ENCODE results near the gene NELFCD.

Gene NELFCD

GRCh38 chr20:58993332-58994248 is 12.5 kb downstream of the NELFCD start:
- in situ Hi-C loops (cut with HindIII; ENCODE audit: low sequenced_read_pairs), result no loop called here

DNA sequence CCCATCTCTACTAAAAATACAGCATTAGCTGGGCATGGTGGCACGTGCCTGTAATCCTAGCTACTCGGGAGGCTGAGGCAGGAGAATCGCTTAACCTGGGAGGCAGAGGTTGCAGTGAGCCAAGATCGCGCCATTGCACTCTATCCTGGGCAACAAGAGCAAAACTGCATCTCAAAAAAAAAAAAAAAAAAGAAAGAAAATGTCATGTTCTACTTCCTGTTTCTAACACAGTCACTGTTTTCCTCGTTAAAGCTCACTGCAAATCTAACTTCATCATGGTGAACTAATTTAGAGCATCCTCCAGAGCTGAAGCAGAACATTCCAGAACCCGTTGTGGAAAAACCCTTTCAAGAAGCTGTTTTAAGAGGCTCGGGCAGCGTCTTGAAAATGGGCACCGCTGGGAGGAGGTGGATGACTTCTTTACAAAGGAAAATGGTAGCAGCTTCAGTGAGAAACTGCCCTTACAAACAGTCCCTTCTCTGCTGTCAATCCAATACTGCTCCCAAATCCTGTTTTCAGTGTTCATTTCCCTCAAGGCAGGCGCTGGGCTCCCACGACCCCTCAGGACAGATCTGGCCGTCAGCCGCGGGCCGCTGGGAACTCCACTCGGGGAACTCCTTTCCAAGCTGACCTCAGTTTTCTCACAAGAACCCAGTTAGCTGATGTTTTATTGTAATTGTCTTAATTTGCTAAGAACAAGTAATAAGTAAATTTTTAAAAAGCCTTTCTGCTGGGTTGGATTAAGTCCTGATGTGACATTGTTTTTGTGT is 13.5 kb downstream of the NELFCD start:
- in situ Hi-C loops (cut with HindIII; ENCODE audit: low sequenced_read_pairs), result no loop called here

DNA sequence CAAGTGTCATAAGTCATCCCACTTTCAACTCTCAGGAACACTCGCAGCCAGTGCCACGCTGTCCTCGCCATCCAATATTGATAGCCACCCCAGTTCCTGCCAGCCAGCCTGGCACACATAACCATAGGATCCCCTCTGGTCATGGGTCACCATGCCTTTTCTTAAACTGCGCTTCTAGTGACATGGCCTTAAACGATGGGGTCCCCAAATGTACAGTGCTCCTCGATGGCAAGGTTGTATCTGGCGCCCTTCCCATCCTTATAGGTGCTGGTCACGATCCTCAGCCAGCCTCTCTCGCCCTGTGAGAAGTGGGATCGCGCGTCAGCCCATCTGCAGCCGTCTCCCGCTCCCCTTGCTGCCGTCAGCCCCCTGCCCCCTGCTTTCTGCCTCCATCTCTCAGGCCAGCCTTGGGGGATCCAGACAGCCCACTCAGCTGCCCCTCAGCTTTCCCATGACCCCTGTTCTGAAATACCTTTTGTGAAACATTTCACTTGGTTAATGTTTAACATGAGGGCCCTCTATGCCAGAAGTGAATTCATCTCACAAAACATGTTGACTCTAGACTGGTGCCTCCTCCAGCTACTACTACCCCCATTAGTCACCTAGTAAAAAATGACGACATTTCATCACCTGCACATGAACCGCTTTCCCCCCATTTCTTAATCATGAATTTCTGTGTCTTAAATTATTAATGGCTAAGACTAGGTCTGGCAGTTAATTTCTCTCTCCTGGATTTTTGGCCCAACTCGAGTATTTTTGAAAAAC is 14.6 kb downstream of the NELFCD start:
- in situ Hi-C loops (cut with HindIII; ENCODE audit: low sequenced_read_pairs), result no loop called here

- in situ Hi-C loops (cut with HindIII; ENCODE audit: low sequenced_read_pairs), result no loop called here
Observed at GRCh38 chr20:58996226-58996611, 15.2 kb downstream of the NELFCD start.

GRCh38 chr20:58997141-58997770 is 16.2 kb downstream of the NELFCD start:
- in situ Hi-C loops (cut with HindIII; ENCODE audit: low sequenced_read_pairs), result no loop called here

DNA sequence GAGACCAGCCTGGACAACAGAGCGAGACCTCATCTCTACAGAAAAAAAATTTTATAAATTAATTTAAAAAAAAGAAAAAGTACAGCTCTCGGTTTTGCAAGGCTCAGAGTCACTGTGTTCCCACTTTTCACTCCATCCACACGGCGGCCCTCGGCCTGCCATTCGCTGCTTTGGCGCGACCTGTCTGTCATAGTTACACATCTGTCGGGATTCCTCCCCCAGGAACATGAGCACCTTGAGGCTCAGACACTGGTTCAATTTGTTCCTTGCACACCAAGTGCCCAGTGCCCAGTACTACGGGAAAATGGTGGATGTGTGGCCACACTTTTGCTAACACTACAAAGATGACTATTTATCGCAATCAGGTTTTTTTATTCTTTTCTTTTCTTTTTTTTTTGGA is 17.6 kb downstream of the NELFCD start:
- in situ Hi-C loops (cut with HindIII; ENCODE audit: low sequenced_read_pairs), result no loop called here

GRCh38 chr20:59000326-59000725 is 19.3 kb downstream of the NELFCD start:
- in situ Hi-C loops (cut with HindIII; ENCODE audit: low sequenced_read_pairs), result no loop called here

- in situ Hi-C loops (cut with HindIII; ENCODE audit: low sequenced_read_pairs), result no loop called here
Observed at GRCh38 chr20:59001068-59001448, 20.0 kb downstream of the NELFCD start.

- in situ Hi-C loops (cut with HindIII; ENCODE audit: low sequenced_read_pairs), result no loop called here
Observed at GRCh38 chr20:59001449-59002171, 20.6 kb downstream of the NELFCD start.

DNA sequence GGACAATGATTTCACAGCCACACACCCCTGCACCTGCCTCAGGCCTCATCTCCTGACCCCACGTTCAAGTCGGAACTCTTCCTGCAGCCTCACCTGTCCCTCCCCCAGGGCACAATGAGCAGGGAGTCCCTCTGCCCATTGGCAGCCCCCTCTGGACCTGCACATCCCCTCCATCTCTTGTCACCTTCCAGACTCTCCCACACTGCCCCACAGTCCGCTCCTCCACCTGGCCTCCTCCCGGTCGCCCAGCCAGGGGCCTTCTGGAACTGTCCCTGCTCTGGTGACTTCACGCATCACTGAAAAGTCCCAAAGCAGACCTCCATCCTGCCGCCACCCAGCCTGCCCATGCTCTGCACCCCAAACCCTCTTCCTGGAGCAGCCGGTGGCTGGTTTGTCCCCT is 21.3 kb downstream of the NELFCD start:
- in situ Hi-C loops (cut with HindIII; ENCODE audit: low sequenced_read_pairs), result no loop called here

- in situ Hi-C loops (cut with HindIII; ENCODE audit: low sequenced_read_pairs), result no loop called here
Observed at GRCh38 chr20:59002874-59003399, 21.9 kb downstream of the NELFCD start.

GRCh38 chr20:59003836-59004492 is 22.9 kb downstream of the NELFCD start:
- in situ Hi-C loops (cut with HindIII; ENCODE audit: low sequenced_read_pairs), result no loop called here

- in situ Hi-C loops (cut with HindIII; ENCODE audit: low sequenced_read_pairs), result no loop called here
Observed at GRCh38 chr20:59004493-59004762, 23.4 kb downstream of the NELFCD start.

DNA sequence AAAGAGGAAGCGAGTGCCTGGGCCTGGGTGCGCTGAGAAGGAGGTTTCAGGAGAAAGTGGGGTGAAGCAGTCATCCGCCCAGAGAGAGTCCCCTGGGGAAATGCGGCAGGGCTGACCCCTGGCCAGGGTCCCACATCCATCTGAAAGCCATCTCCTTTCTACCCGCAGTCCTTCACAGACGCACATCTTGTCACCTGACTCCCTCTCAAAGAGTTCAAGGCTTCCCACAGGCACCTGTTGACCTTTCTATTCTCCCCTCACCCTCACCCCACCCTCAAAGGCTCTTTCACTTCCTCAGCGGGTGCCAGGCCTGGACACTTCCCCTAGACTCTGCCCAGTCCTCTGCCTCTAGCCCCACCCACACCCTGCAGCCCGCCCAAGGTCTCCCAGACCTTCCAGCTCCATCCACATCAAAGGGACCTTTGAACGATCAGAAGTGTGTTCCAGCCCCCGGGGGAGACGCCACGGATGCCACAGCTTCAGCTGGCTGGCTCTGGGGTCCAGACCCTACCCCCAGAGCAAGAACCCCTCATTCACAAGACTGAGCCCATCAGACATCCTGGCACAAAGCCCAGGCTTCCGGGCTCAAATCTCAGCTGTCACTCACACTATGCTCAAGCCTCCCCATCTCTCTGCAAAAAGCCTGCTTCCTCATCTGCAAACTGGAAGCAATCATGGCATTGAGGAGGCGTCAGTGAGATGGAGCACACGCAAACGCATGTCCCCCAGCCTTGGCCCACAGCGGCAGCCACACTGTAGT is 23.9 kb downstream of the NELFCD start:
- in situ Hi-C loops (cut with HindIII; ENCODE audit: low sequenced_read_pairs), result loop anchor here (5.0 kb wide), 1 partner anchor 33 kb away; no protein-coding TSS in a partner anchor

DNA sequence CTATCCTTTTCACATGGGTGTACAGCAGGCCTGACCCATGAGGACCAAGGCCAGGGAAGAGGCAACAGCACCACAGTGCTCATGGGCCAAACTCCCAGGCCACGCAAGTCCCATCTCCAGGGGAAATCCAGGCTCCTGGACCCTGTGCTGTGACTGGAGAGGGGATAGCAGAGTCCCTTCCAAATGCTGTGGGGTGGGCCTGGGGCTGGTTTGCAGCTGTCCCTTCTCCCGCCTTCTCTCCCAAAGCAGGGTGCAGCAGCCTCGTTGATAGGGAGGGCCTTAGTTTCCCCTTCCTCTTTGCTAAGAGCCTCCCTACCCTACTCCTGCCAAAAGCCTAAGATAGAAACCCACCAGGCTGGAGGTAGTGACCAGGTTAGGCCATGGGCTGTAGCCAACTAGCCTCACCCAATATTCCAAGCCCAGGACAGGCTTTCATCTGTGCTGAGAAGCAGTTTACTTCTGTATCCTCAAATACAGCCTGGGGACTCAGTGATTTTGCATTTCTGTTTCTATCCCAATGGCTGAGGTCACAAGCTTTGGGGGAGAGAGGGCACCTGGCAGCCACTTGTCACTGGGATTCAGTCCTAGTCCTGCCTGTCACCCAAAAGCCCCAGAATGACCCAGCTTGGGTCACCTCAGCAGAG is 24.6 kb downstream of the NELFCD start:
- in situ Hi-C loops (cut with HindIII; ENCODE audit: low sequenced_read_pairs), result loop anchor here (5.0 kb wide), 1 partner anchor 33 kb away; no protein-coding TSS in a partner anchor

GRCh38 chr20:59006167-59006863 is 25.3 kb downstream of the NELFCD start:
- in situ Hi-C loops (cut with HindIII; ENCODE audit: low sequenced_read_pairs), result loop anchor here (5.0 kb wide), 1 partner anchor 34 kb away; no protein-coding TSS in a partner anchor

DNA sequence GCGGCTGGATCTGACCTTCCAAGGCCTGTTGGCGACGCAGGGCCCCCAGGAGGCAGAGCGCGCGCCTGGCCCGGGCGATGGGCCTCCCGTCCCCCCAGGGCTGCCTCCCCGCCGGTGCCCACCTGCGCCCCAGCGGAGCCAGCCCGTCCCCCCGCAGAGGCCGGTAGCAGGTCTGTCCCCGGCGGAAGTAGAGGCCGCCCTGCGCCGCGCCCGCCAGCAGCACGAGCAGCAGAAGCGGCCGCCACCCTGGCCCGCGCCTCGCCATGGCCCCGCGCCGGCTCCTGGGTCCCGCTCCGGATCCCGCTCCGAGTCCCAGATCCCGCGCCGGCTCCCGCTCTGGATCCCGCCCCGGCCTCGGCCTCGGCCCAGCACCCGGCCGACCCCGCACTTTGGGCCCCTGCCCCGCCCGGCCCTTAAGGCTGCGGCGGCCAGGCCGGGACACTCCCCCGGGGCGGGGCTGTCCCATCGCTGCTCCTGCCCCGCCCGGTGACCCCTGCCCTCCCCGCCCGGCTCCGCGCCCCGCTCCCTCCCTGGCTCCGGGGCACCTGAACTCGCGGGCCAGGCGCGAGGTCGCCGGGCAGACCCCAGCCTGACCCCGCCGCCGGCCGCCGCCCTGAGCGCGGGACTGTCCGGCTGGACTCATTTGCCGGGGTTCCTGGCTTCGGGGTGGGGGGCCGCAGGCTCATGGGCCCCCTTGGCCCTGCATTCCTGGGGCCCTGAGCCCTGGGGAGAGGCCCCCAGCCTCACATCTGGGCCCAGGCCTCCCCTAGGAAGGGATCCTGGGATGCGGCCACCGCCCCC is 26.0 kb downstream of the NELFCD start, which contains the start of gene CTSZ:
Gene CTSZ, minus strand, starts transcription at position 391 of the 801 bp plus-strand sequence. Its CDS starts 126 bp downstream, at position 265.
- in situ Hi-C loops (cut with HindIII; ENCODE audit: low sequenced_read_pairs), result loop anchor here (5.0 kb wide), 1 partner anchor 35 kb away; no protein-coding TSS in a partner anchor

All from endothelial cell of hepatic sinusoid (primary cell).